ENCODE data around the gene SEMA5B.

SEMA5B gene

DNA sequence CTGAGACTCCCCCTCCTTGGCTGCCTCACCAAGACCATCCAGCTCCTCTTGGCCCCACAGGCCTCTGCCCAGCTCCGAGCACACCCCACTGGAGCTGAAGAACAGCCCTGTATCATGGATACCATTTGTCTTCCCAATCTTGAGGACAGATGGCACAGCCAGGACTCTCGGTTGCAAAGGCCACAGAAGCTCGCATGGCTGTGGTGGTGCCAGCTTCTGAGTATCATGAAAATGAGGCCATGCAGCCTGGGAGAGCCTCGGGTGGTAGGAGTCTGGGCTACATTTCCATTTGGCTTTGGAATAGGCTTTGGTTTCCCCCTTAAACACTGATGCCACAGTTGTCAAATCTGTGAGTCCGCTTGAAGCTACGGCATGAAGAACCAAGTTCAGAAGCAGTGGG is 106.6 kb downstream of the SEMA5B start:
- no peak for DNase-seq

- DNase-seq: no peak
These were observed 108.3 kb downstream of the SEMA5B start for GRCh38 chr3:122919291-122919610.

- no peak for DNase-seq
These were observed 108.8 kb downstream of the SEMA5B start for GRCh38 chr3:122918576-122919290.

DNA sequence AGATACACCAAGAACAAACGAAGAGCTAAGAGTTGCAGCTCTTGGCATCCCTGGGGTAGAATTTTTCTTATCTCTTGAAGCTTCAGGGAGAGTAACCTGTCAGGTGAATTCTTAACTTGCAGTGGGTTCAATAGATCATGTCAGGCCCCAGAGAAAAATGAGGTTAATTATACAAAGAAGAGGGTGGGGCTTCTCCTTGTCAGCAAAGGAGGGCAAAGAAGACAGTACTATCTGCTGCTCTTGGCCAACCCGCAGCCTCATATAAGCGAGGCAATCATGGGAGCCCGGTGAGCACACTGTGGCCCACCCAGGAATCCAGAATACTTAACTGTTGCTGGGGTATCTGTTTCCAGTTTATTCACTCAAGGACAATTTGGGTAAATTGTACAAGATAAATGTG is 110.2 kb downstream of the SEMA5B start:
- no peak for DNase-seq

- DNase-seq: no peak
These were observed 111.0 kb downstream of the SEMA5B start for GRCh38 chr3:122916580-122916979.

- DNase-seq: no peak
These were observed 111.5 kb downstream of the SEMA5B start for GRCh38 chr3:122916084-122916483.

- no peak for DNase-seq
These were observed 112.1 kb downstream of the SEMA5B start for GRCh38 chr3:122915300-122916055.

DNA sequence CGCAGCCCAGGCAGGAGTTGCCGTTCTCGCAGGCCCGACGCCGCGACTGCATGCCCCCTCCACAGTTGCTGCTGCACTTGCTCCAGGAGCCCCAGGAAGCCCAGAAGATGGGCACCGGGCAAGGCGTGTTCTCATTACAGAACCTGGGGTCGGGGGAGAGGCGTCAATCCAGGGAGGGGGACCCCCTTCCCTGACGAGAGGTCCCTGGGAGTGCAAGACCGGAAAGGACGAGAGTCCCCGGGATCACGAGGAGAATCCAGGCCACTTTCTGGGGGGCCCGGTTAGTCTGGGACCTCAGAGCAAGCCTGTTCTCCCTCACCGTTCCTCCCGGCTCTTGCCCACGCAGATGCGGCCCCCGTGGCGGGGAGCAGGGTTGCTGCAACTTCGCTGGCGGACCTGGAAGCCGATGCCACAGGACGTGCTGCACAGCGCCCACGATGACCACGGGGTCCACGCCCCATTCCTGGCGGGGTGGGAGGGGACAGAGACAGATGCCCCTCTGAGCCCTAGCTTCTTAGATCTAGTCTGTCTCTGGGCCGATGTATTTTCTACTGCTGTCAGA is 113.9 kb downstream of the SEMA5B start:
- no peak for DNase-seq

DNA sequence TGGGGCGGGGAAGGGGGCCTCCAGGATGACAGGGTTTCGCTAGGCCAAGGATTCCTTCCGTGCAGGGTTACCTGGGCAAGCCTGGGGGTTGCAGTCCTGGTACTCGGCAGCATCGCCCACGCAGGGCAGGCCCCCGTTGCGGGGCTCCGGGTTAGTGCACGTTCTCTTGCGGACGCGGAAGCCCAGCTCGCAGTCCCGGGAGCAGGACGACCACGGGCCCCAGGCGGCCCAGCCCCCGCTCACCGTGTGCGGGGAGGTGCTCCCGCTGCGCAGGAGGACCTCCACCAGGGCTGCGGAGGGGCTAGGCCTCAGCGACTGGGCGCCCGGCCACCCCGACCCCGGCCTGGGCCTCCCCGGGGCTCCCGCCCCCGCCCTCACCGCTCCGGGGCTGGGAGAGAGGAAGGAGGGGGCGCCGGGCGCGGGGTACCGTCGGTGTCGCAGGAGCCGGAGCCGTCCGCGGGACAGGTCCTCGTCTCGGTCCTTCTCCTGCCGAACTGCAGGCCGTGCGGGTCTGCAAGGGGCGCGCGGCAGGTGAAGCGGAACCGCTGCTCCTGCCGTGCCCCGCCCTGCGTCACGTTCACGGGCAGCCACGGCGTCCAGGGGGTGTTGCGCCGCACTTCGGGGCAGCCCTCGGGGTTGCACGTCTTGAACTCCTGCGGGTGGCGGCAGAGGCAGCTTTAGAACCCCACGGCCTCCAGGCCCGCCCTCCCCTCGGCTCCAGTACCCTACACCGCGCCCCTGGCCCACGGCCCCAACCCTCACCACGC is 114.6 kb downstream of the SEMA5B start:
- DNase-seq: no peak

- no peak for DNase-seq
These were observed 115.7 kb downstream of the SEMA5B start for GRCh38 chr3:122911901-122912300.

DNA sequence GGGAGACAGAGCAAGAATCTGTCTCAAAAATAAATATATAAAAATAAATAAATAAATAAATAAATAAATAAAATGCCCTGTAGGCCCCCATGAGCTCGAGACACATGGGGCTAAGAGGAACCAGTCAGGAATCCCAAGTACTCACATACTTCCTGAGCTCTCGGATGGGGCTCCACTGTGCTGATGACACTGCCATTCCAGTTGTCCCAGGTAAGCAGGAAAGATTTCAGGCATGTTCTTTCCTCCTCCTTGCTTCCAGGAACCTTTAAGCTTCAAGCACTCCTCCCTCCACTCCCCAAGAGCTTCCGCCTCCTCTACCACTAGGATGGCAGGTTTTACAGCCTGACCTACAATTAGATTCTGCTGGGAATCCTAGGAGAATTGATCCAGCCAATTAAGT is 119.3 kb downstream of the SEMA5B start:
- no peak for DNase-seq

- DNase-seq: no peak
These were observed 120.1 kb downstream of the SEMA5B start for GRCh38 chr3:122907471-122907870.

DNA sequence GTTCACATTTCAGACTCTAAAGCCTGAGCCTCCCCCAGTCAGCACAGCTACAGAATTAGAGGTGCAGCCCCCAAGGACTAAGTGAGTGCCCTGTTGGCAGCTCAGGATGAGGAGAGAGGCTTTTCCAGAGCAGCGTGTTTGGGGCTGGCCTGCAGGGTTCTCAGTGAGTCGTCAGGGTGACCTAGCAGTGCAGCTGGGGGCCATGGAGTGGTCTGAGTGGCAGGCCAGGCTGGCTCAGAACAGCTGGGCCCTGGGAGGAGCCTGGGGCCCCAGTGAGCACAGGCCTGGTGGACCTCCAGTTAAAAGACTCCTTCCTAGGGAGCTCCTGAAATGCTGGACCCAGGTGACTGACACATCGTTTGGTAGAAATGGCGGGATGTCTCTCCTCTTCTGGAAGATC is 124.4 kb downstream of the SEMA5B start:
- DNase-seq: no peak

DNA sequence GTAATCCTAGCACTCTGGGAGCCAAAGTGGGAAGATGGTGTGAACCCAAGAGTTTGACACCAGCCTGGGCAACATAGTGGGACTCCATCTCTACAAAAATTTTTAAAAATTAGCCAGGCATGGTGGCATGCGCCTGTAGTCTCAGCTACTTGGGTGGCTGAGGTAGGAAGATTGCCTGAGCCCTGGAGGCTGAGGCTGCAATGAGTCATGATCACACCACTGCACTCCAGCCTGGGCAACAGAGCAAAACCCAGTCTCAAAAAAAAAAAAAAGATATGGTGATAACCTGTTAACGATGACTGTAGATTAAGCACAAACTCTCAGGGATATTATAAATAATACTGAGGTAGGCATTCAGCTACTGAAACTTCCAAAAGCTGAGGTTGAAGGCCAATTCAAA is 125.2 kb downstream of the SEMA5B start:
- DNase-seq: no peak

DNA sequence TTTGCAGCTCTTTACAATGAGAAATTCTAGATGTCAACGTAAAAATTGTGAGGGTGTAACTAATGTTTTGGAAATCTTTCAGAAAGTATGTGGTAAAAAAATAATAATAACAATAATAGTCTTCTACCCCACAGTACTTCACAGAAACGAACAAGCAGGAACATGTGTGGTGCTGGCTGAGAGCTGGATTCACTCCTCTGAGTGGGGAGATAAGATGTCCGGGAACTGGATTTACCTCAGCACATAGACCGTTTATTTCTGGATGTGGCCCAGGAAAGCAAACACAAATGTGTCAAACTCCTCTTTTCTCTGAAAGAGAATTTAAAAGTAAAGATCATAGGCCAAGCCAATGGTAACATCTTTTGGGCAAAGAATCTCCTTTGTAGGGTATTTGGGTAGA is 129.3 kb downstream of the SEMA5B start:
- no peak for DNase-seq

- no peak for DNase-seq
These were observed 133.6 kb downstream of the SEMA5B start for GRCh38 chr3:122893754-122894668.

GRCh38 chr3:122893282-122893681 is 134.3 kb downstream of the SEMA5B start:
- DNase-seq: no peak

GRCh38 chr3:122892118-122892960 is 135.2 kb downstream of the SEMA5B start:
- DNase-seq: no peak

- no peak for DNase-seq
These were observed 136.8 kb downstream of the SEMA5B start for GRCh38 chr3:122890720-122891220.

DNA sequence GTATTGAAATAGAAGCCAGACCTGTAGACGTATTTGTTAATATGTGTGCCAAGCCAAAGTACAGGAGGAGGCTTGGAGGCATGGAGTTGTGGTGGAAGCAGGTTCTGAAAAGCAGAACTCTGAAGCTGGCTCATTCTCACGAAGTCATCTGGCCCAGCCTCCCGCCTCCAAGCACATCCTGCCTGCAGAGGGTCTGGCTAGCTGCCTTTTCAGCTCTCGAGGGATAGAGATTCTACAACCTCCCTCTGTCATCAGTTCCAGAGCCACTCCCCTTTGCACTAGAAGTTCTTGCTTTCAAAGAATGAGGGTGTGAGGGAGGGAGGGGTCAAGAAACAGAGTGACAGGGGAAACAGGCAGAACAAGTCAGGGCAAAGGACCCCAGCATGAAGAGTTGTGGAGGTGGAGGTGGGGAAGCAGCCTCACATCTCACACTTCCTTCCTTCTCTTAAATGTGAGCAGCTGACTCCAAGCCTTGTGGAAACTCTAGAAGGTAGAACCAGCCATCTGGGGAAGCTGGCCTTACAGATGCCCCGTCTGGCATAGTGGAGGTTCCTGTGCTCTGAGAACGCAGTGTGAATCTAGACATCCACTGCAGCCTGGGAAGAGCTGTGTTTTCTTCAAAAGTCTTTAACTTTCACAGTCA is 137.4 kb downstream of the SEMA5B start:
- DNase-seq: peak; percentile 93

GRCh38 chr3:122886946-122887345 is 140.6 kb downstream of the SEMA5B start:
- DNase-seq: no peak

Data from GDM1 (cell line).